RWPE1 (cell line): ENCODE results near the gene SLC6A19.

Source experiments
- CTCF ChIA-PET: fragments of 350-600 bp; sonication (Branson Sonifier 250); formaldehyde crosslinking; extraction: SDS; loops from one replicate; lab custom pipeline; 2021; lab: Yijun Ruan, JAX
- POLR2A ChIA-PET: fragments of 400-600 bp; formaldehyde crosslinking; extraction: SDS; loops from one replicate; lab custom pipeline; 2020; ENCODE audit warnings: antibody characterized with exemption; ENCODE audit not compliant: low non-redundant PET; lab: Yijun Ruan, JAX
- DNase-seq: peaks from one replicate; pipeline ENCODE4 v3.0.0; 2012; ENCODE audit warnings: low spot score
- H3K27ac ChIP-seq: fragments of 450-650 bp; 2 replicates; pipeline ENCODE4 v1.5.1; 2017
- CTCF ChIP-seq: fragments of 450-650 bp; conservative IDR thresholded peaks from 2 replicates; pipeline ENCODE4 v1.5.1; 2017; ENCODE audit warnings: low read depth, mild to moderate bottlenecking

SLC6A19 gene

GRCh38 chr5:1161833-1162229 is 39.6 kb upstream of the SLC6A19 start:
- DNase-seq = peak; percentile 63
- no peak; the same call in 1 of the 2 replicates for TF ChIP-seq CTCF
- CTCF ChIA-PET = interaction anchor here (0.6 to 2.9 kb wide), 7 partner anchors 13 to 461 kb away, joined by 3 to 14 read pairs (median 4); no protein-coding TSS in a partner anchor
- H3K27ac ChIP-seq = peak overlapping the region; percentile 93
- POLR2A ChIA-PET = interaction anchor here (0.5 kb wide), 1 partner anchor 78 kb away, joined by 3 read pairs; no protein-coding TSS in a partner anchor

- CTCF ChIA-PET = interaction anchor here (0.6 to 2.9 kb wide), 6 partner anchors 12 to 460 kb away, joined by 3 to 14 read pairs (median 4); no protein-coding TSS in a partner anchor
- TF ChIP-seq CTCF = peak; percentile 9; the same call in 1 of the 2 replicates
- no peak for DNase-seq
- peak overlapping the region; percentile 93 for H3K27ac ChIP-seq
- POLR2A ChIA-PET = no interaction called here
These were observed 39.1 kb upstream of the SLC6A19 start for GRCh38 chr5:1162276-1162675.

- peak overlapping the region; percentile 93 for H3K27ac ChIP-seq
- POLR2A ChIA-PET = no interaction called here
- TF ChIP-seq CTCF = no peak
- no peak for DNase-seq
- CTCF ChIA-PET = interaction anchor here (0.8 to 2.9 kb wide), 2 partner anchors 12 to 239 kb away, joined by 5 to 14 read pairs; no protein-coding TSS in a partner anchor
These were observed 38.6 kb upstream of the SLC6A19 start for GRCh38 chr5:1162751-1163150.

GRCh38 chr5:1163366-1163765 is 38.0 kb upstream of the SLC6A19 start:
- ChIA-PET POLR2A (no interaction called here), CTCF (interaction anchor here (2.9 kb wide), 1 partner anchor 11 kb away, joined by 14 read pairs; no protein-coding TSS in a partner anchor)
- DNase-seq = no peak
- H3K27ac ChIP-seq = peak overlapping the region; percentile 93
- TF ChIP-seq CTCF = no peak

GRCh38 chr5:1163879-1164278 is 37.5 kb upstream of the SLC6A19 start:
- H3K27ac ChIP-seq = peak overlapping the region; percentile 93; the same call in 1 of the 2 replicates
- CTCF ChIA-PET = interaction anchor here (2.9 kb wide), 1 partner anchor 11 kb away, joined by 14 read pairs; no protein-coding TSS in a partner anchor
- POLR2A ChIA-PET = no interaction called here
- no peak for DNase-seq
- no peak for TF ChIP-seq CTCF

GRCh38 chr5:1164696-1165630 is 36.4 kb upstream of the SLC6A19 start:
- POLR2A ChIA-PET = no interaction called here
- peak overlapping the region; percentile 93; the same call in 1 of the 2 replicates for H3K27ac ChIP-seq

More at GRCh38 chr5:1164696-1165630, 36.4 kb upstream of the SLC6A19 start:
- no peak for TF ChIP-seq CTCF
- DNase-seq = no peak
- CTCF ChIA-PET = interaction anchor here (0.7 to 2.9 kb wide), 4 partner anchors 10 to 948 kb away, joined by 3 to 14 read pairs (median 4); no protein-coding TSS in a partner anchor
